Esophagus muscularis mucosa (tissue), 4 donors: ENCODE results near the gene RIT1.
"Not testable (repeated sequence)": the region's sequence is repeated elsewhere in the genome, so short reads cannot be mapped to it uniquely, and the experiment has no call there.

Experiments
- EP300 ChIP-seq: sonication (generic); formaldehyde crosslinking; IDR thresholded peaks from one replicate; pipeline ENCODE4 v1.6.1; 2017; ENCODE audit warnings: antibody characterized with exemption
- POLR2A ChIP-seq: fragments of 450-650 bp; IDR thresholded peaks from one replicate; pipeline ENCODE4 v1.6.1; 2017; ENCODE audit warnings: antibody characterized with exemption, moderate library complexity, mild to moderate bottlenecking, low read depth
- POLR2AphosphoS5 ChIP-seq, 2 donors: sonication (generic); formaldehyde crosslinking; IDR thresholded peaks; one replicate each; pipeline ENCODE4 v1.6.1; 2017; ENCODE audit warnings: antibody characterized with exemption in 2 of 2
- TF ChIP-seq, protein P1 (sequence below), 3 experiments: fragments of 200-600 bp in 2 of 3; fragments of 450-650 bp in 1 of 3; sonication (generic) in 2 of 3; IDR thresholded peaks; one replicate each; pipeline ENCODE4 v1.5.1; 2017 to 2019; ENCODE audit warnings: antibody characterized with exemption in 3 of 3, mild to moderate bottlenecking in 2 of 3, moderate library complexity in 1 of 3

DNA sequence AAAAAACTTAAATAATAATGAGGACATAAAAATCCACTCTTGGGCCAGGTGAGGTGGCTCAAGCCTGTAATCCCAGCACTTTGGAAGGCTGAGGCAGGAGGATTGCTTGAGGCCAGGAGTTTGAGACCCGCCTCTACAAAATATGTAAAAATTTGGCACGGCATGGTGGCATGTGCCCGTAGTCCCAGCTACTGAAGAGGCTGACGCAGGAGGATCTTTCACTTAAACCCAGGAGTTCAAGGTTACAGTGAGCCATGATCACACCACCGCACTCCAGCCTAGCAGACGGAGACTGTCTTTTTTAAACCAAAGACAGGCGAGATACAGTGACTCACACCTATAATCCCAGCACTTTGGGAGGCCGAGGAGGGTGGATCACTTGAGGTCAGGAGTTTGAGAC is 14.7 kb downstream of the RIT1 start:
- TF ChIP-seq, protein P1, sequence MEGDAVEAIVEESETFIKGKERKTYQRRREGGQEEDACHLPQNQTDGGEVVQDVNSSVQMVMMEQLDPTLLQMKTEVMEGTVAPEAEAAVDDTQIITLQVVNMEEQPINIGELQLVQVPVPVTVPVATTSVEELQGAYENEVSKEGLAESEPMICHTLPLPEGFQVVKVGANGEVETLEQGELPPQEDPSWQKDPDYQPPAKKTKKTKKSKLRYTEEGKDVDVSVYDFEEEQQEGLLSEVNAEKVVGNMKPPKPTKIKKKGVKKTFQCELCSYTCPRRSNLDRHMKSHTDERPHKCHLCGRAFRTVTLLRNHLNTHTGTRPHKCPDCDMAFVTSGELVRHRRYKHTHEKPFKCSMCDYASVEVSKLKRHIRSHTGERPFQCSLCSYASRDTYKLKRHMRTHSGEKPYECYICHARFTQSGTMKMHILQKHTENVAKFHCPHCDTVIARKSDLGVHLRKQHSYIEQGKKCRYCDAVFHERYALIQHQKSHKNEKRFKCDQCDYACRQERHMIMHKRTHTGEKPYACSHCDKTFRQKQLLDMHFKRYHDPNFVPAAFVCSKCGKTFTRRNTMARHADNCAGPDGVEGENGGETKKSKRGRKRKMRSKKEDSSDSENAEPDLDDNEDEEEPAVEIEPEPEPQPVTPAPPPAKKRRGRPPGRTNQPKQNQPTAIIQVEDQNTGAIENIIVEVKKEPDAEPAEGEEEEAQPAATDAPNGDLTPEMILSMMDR (IDR thresholded peaks at IDR 0.05), result not testable (repeated sequence)
- TF ChIP-seq POLR2A; EP300; POLR2AphosphoS5 (IDR thresholded peaks at IDR 0.05): not testable (repeated sequence)
